CD4-positive, alpha-beta T cell treated with Interleukin-1 beta for 1 hour (primary cell): Measurements from ENCODE around the gene KLHL18.
A peak's percentile ranks its signal among the peaks of the same experiment; 100 is the strongest.
"Not testable (repeated sequence)": the region's sequence is repeated elsewhere in the genome, so short reads cannot be mapped to it uniquely, and the experiment has no call there.

Source experiments
- DNase-seq, 2 donors: peaks; one replicate each; pipeline ENCODE4 v3.0.0-alpha.2; 2020 to 2022

KLHL18 gene

GRCh38 chr3:47282424-47283192 lies at the start of gene KLHL18, which contains the start of gene KIF9:
KLHL18 (plus strand) TSS chr3:47282944; CDS start chr3:47282966, 22 bp downstream.
KIF9 (minus strand) TSS chr3:47282799; CDS start chr3:47277374, 5,425 bp downstream.
- DNase-seq: peak; percentile 97 to 98

GRCh38 chr3:47238017-47238416 lies 44.7 kb upstream of the KLHL18 start:
- no peak for DNase-seq

- DNase-seq: no peak
These were observed 42.8 kb upstream of the KLHL18 start for GRCh38 chr3:47239929-47240328.

DNA sequence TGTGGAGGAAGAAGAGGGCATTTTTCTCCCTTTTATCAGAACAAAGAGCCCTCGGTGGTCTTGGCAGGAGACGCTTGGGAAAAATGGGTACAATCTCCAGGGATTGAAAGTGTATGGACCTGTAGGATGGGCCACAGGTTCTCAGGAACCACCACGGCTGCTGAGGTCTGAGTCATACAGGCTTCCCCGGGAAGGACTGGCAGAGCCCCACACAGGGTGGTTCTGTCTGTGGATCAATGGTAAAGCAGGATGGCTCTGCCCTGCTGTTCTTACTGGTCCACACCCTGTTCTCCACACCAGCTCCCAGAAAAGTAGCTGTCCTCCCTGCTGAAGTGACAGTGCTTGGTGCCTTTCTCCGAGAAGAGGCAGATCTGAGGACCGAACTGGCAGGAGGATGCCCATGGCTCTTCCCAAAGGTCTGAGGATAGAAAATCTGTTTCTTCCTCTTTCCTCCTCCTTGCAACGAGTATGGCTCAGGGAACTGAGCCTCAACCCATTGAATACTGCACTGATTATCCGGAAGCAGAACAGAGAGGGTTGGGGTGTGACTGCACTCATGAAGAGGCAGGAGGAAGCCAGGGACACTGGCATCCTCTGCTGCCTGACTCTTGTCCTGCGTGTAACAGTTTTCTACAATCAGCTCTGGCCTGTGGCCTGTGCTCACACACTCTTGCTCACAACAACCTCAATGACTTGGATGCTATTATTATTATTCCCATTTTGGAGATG lies 39.2 kb upstream of the KLHL18 start:
- no peak for DNase-seq

DNA sequence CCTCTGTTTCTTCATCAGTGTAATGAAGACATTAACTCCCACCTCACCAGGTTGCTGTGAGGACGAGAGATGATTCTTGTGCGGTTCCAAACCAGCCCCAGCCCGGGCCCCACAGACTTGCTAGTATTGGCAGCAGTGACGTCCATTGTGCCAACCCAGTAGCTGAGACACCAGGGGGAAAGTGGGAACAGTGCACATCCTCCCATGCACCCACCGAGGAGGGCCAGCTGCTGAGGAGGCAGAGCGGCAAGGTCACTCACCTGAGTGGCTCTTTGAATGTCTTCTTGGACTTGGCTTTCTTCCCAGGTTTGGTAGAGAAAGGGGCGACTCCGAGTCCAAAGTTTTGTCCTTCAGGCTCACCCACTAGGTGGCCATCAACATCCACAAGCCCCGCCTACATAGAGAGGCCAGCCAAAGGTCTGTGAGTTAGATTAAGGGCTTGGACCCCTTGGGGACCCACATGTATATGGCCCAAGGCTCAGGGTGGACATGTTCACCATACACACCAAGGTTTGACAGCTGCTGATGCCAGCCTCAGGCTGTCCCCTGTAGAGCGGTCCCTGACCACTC lies 38.1 kb upstream of the KLHL18 start:
- DNase-seq: no peak

DNA sequence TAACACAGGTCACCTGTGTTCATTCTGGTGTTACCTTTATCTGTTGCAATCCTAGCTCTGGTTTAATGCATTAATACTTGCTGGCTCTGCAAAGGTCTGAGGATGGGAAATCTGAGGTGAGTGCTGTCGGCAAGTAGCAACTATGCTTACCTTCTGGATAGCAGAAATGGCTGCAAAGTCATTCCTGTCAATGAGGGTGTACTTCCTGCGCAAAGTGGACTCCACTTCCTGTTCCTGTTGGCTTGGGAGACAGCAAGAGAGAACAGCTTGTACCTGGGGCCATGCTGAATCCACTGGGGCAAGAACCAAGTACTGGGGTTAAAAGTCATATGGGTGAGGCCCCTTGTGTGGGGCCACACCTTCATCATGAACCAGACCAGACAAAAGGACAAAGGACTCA lies 37.5 kb upstream of the KLHL18 start:
- no peak for DNase-seq

GRCh38 chr3:47247131-47248064 lies 35.3 kb upstream of the KLHL18 start:
- no peak for DNase-seq

- DNase-seq: peak in 1 of 2 donors; percentile 12
These were observed 32.3 kb upstream of the KLHL18 start for GRCh38 chr3:47250309-47251060.

- not testable (repeated sequence) for DNase-seq
These were observed 31.7 kb upstream of the KLHL18 start for GRCh38 chr3:47251085-47251484.

- no peak for DNase-seq
These were observed 31.1 kb upstream of the KLHL18 start for GRCh38 chr3:47251689-47252088.

GRCh38 chr3:47256331-47256730 lies 26.4 kb upstream of the KLHL18 start:
- DNase-seq: not testable (repeated sequence)

- DNase-seq: no peak
These were observed 23.6 kb upstream of the KLHL18 start for GRCh38 chr3:47259114-47259513.

- DNase-seq: no peak
These were observed 22.1 kb upstream of the KLHL18 start for GRCh38 chr3:47260605-47261004.

- no peak for DNase-seq
These were observed 21.4 kb upstream of the KLHL18 start for GRCh38 chr3:47261301-47261700.

DNA sequence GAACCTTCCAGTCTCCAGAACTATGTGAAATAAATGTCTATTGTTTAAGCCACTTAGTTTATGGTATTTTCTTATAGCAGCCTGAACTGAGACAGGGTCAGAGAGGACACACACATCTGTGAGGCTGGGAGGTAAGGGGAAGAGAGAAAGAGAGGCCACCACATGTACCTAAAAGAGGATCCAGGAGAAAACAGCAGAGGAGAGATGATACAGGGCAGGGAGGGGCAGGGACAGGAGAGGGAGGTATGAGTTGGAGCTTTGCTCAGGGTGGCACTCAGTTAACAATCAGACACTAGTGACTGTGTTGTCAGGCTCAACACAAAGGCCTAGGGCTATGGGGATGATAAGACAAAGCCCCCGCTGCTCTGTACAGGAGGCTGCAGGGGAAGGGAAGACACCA lies 17.7 kb upstream of the KLHL18 start:
- DNase-seq: no peak

DNA sequence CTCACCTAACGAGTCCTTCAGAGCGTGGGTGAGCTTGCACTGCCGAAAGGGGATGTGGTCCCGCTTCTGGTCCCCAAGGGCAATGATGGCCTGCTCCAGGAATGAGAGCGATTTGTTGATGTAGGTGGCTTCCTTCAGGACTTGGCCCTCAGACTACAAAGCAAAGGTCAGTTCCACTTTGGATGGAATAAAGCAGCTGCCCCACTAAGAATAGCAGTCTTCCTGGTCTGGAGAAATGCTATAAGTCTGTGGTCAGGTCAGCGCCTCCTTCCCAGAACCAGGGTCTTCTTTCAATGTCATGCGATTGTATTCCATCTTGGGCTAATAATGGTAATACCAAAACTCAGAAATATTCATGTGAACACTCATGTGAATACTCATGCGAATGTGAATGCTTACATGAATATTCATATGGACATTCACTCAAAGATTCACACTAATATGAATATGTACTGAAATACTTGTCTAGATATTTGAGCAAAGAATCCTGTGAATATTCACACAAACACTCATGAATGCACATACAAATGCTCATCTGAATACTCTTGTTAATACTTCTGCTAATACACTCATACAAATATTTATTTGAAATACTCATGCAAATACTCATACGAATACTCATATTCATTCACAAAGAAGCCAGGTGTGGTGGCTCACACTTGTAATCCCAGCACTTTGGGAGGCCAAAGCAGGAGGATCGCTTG lies 16.9 kb upstream of the KLHL18 start:
- DNase-seq: no peak

DNA sequence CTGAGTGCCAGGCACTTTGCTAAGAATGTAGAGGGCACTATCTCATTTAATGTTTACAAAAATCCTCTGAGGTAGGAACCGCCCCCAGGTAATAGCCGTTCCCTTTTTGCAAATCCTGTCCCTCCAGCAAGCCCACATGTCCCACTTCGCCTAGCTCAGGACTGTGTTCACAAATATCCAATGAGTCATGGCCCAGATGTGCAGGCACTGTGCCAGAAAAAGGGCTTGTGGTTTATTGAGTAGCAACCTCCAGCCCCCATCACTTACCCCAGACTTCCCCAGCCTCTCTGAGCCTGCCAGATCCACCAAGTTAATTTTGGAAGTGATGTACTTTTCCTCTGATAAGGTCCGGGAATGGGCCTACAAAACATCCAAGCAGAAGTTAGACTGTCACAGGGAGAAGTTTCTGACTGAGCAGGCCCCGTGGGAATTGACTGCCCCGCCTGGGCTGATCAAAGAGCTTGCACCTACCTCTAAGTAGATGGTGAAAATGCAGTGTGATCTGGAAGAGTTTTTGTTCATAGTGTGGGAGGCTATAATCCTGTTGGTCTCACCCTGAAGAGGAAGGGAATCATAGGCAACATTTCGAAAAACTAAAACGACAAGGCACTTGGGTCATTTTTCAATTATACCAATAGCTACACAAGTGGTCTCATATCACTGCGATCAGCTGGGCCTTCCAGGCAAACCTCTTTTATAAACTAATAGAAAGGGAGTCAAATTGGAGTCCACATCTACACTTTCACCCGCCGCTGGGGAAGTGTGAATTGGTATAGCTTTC lies 15.8 kb upstream of the KLHL18 start:
- DNase-seq: peak in 1 of 2 donors; percentile 24

DNA sequence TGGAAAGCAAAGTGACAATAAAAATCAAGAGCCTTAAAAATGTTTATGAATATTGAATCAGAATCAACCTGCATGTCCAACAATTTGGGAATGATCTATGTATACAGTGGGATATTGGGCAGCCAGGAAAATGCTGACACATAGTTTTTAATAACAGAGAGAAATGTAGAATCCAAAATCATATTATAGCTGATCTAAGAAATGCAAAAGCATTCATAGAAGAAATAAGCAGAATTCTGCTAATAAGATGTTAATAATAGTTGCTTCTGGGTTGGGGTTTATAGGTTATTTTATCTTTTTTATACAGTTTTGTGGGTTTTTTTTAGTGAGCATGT lies 15.3 kb upstream of the KLHL18 start:
- DNase-seq: no peak

DNA sequence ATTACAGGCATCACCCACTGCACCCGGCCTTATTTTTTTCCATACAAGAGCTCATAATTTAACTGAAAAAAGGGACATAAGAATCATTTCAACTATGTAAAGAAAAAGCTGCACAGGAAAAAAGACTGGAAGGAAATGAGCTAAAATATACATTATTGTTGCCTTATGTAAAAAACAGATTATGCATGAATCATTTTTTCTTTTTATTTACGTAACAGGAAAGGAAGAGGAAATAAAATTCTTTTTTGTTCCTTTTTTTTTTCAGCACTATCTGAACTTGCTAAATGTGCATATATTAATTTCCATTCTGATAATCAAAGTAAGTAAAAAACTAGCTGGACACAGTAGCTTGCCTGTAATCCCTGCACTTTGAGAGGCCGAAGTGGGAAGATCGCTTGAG lies 12.2 kb upstream of the KLHL18 start:
- no peak for DNase-seq

DNA sequence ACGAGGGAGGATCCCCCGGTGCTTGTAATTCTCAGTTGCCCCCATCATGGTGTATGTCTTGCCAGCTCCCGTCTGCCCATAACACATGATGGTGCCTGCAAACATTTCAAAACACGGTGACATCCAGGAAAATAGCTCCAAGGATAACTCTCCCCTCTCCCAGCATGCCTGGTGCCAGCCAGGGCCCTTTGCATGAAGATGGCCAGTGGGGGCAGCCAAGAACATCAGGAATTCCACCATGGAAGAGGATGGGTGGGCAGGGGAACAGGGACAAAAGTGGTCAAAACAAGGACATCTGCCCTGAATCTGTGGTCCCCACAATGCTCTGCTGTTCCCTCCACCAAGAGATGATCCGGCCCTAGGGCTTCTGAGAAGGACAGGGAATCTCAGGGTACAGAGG lies 9.2 kb upstream of the KLHL18 start:
- DNase-seq: no peak

DNA sequence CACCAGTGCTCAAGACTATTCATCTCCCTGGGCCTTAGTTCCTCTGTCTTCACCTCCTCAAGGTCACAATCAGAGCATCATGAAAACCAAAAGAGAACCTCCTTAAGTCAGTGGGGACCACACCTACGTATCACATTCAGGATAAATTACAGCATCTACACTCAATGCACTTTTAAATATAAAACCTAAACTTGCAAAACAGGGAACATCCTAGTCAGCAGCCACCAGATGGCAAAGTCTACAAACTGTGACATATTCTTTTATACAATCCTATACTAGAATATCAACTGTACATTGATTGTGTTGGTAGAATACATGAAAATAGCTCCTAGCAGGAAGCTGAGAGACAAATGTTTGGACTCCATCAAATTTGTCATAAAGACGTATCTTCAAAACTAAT lies 8.1 kb upstream of the KLHL18 start:
- DNase-seq: no peak
